PC-3 (cell line): ENCODE results near the gene PLEKHH1.

Source experiments
- CTCF ChIP-seq: fragments of 300-600 bp; sonication (generic); conservative IDR thresholded peaks from 2 replicates; pipeline ENCODE4 v1.5.1; 2017; ENCODE audit warnings: antibody characterized with exemption, low read depth, mild to moderate bottlenecking, low read length
- EZH2 ChIP-seq: fragments of 300-600 bp; sonication (generic); IDR thresholded peaks from one replicate; pipeline ENCODE4 v1.6.1; 2017; ENCODE audit warnings: antibody characterized with exemption, mild to moderate bottlenecking, low read length; ENCODE audit not compliant: unreplicated experiment
- EZH2phosphoT487 ChIP-seq: fragments of 300-600 bp; sonication (generic); IDR thresholded peaks from 2 replicates; pipeline ENCODE4 v1.6.1; 2018; ENCODE audit warnings: mild to moderate bottlenecking, antibody characterized with exemption, low read length, borderline replicate concordance

GRCh38 chr14:67483579-67484285 is 49.4 kb upstream of the PLEKHH1 start:
- TF ChIP-seq CTCF (no peak), EZH2 (no peak), EZH2phosphoT487 (no peak)
